ENCODE data around the gene TRAF2.
"Not testable (repeated sequence)": the region's sequence is repeated elsewhere in the genome, so short reads cannot be mapped to it uniquely, and the experiment has no call there.

Gene TRAF2

DNA sequence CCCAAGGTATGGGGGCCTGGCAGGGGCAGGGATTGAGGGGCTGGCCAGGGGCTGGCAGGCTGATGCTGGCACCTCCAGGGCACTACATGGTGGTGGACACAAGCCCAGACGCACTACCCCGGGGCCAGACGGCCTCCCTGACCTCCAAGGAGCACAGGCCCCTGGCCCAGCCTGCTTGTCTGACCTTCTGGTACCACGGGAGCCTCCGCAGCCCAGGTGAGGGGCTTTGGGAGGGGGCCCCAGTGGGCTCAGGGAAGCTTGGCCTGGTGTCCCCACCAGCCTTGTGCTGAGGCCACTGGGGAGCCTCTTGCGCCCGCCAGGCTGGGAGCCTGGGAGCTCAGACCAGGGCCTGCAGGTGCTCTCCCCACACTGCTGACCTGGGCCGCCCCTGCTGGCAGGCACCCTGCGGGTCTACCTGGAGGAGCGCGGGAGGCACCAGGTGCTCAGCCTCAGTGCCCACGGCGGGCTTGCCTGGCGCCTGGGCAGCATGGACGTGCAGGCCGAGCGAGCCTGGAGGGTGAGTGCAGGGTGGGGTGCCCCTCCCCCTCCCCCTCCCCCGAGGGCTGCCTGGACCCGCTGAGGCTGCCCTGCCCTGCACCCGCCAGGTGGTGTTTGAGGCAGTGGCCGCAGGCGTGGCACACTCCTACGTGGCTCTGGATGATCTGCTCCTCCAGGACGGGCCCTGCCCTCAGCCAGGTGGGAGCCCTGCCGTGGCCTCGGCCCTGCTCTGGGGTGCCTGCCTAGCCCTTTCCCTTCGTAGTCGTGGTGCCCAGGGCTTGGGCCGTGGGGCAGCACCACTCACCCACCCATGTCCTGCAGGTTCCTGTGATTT lies 28.5 kb upstream of the TRAF2 start:
- DNase-seq = peak in 2 of 3 experiments; percentile 88 to 91

DNA sequence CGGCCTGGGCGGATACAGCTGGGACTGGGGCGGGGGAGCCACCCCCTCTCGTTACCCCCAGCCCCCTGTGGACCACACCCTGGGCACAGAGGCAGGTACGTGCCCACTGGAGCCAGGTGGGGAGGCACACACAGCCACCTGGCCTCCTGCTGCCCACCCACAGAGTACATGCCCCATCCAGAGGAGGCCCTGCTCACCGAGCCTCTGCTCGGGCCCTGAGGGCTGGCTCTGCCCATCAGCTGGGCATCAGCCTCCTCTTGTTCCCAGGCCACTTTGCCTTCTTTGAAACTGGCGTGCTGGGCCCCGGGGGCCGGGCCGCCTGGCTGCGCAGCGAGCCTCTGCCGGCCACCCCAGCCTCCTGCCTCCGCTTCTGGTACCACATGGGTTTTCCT lies 27.9 kb upstream of the TRAF2 start:
- DNase-seq = peak in 2 of 3 experiments; percentile 58 to 69

DNA sequence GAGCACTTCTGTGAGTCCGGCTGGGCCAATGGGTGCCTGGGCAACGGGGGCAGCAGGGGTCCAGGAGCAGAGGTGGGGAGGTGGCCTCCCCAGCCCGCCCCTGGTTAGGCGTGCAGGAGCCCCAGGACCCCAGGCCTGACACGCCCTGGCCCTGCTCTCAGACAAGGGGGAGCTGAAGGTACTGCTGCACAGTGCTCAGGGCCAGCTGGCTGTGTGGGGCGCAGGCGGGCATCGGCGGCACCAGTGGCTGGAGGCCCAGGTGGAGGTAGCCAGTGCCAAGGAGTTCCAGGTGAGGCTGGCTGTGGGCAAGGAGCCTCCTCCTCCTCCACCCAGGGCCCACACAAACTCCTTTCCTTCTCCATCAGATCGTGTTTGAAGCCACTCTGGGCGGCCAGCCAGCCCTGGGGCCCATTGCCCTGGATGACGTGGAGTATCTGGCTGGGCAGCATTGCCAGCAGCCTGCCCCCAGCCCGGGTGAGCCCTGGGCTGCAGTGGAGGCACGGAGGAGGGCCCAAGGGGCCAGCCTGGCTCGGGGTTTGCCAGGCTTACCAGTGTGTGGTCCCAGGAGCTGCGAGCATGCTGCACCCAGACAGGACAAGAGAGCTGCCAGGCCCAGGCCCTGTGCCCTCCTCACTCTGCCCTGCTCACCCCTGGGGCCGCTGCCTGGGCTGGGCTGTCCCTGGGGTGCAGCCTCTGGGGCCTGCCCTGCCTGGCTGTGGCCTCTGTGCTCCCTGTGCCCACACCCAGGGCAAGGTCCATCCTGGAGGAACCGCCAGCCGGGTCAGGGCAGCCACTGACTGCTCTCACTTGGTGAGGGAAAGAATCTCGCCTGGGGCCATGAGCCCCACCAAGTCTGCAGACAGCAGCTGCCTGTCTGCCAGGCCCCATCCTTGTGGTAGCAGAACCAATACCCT lies 27.2 kb upstream of the TRAF2 start:
- no peak for DNase-seq

DNA sequence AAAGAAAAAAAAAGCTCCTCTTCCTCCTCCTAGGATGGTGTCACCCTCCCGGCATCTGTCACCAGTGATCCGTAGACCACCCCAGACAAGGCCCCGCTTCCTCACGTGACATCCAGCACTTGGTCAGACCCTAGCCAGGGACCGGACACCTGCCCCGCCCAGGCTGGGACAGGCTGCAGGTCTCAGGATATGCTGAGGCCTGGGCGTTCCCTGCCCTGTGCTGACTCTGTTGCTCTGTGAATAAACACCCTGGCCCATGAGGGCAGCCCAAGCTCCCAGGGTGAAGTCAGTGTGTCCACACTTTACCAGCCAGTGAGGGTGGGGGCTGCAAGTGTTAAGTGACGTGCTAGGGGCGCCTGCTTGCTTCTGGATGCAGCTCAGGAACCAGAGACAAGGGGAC lies 25.8 kb upstream of the TRAF2 start:
- DNase-seq = no peak

DNA sequence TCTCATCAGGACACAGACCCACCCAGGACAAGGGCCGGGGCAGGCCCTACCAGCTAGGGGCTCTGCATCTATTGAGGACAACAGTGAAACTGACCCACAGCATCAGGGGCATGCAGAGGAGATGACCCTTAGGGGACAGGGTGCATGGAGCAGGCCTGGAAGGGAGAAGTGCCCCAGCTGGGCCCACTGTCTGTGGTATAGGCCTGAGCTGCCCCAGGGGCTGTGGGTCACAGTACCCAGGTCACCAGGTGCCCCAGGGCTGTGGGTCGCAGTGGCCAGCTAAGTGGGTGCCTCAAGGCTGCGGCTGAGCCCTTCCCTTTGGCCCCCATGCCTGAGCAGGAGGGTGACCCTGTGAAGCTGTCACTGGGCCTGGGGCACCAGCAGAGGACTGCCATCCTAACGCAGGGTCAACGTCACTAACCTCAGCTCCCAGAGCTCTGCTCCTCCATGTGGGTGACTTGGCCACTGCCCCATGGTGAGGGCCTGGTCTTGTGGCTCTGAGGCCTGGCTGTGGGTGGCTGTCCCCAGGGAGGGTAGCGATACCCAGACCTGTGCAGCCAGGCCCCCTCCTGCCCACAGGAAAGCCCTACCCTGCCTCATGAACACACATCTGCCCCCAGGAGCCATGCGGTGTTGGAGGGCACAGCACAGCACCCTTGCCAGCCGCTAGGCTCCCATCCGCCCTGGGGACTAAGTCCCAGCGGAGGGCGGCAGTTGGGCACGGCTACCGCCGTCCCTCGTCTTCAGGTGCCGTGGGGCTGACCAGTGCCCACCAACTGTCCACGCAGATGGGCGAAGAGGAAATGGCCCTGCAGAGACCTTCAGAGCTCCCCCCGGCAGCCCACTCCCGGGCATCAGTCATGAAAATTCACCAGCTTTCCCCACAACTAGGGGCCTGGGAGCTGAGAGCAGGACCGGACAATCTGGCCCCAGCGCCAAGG lies 25.1 kb upstream of the TRAF2 start:
- DNase-seq = no peak

DNA sequence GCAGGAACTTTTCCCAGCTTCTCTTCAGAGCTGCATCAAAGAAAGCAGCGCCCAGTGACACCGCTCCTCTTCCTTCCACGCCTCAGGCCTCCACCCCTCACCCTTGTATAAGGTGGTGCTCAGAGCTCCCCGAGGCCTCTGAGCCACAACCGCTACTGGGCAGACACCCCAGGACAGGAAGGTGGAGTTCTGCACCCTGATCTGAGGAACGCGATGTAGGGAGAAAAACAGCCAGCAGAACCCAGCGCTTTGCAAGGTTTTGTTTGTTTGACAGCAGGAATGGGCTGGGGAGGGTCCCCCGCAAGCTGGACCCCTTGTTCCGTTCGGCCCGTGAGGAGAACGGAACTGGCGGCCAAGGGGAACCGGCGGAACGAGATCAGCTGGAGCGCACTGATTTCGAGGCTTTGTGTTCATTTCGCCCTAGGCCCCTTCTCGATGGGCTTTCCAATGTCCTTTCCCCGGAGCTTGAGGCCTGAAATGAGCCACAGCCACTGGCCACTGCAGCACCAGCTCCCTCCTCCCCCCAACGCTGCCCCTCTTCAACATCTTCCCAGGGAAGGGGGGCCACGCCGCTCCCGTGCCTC lies 24.4 kb upstream of the TRAF2 start:
- no peak for DNase-seq

DNA sequence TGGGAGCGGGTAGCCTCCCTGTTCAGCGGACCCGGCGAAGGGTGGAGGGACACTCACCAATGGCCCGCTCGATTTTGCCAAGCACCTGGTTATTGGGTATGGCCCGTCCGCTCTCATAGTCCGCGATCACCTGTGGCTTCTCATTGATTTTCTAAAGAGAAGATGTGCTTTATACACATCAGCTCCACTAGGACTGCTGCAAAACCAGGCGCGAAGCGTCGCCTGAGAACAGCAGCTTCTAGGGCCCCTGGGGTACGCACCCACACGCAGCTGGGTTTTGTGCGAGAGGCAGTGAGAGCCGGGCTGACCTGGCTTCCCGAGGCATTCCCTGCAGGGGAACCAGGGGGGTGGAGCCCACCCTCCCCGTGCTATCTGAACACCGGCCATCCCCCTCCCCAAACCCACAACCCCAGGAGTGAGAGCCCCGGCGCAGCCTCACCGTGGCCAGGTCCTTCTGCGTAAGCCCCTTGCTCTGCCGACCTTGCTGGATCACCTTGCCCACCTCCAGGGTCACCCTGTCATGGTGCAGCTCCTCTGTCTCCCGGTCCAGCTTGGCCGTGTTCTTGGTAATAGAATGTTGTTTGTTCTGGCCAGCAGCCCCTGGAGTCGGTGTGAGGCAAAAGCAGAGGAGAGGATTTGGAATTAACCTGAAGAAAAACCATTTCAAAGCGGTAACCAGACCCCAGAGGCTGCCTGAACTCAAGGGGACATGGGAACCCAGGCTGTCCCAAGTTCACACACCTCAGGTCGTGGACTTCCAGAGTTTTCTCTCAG lies 23.3 kb upstream of the TRAF2 start:
- no peak for DNase-seq

DNA sequence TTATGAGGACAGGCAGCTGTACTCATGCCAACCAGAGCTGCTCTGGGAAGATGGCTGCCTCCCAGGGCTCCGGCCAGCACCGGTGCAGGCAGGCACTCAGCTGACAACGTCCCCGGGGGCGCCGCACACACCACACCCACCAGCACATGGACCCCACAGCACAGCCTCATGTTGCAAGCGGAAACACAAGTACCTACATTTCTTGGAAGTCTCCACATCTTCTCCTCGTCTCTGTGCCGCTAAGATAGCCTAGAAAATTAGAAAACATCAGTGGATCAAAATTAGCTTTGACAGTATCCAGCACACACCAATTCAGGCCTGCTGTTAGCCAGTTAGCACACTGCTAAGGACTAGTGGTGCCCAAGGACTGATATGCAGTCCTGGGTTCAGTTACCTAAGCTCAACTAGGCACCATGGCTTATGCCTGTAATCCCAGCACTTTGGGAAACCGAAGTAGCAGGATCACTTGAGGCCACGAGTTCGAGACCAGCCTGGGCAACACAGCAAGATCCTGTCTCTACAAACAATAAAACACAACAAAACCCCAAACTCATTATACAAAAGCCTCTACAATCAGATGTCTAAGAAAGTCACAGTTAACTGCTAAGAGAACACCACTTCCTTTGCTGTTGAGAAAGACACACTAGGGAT lies 22.6 kb upstream of the TRAF2 start:
- no peak for DNase-seq

DNA sequence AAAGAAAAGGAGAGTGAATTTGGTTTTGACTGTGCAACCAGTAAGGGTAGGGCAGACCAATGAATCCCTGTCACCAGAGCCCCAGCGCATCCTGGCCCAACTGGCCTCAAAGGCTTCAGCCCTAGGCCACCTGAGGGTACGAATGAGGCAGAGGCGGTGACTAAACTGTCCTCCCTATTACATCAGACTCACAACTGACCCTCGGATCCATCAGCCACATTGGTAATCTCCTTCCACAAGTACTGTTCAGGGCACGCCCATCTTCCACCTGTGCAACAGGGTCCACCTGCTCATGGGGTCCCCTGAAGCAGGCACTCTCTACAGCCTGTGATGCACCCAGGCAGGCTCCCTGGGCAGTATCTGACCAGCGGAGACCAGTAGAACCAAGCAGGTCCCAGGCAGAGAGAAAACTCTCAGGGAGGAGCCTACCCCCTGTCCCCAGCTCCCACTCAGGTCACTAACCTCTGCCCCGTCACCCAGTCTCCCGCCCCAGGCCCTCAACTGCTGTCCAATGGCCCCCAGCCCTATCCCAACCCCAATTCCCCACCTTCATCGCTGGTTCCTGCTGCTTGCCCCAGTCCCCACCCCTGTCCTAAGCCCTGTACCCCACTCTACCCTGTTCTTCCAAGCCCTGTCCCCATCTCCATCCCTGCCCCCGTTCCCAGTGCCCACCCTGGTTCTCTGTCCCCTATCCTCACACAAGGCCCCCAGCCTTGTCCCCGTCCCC lies 21.1 kb upstream of the TRAF2 start:
- no peak for DNase-seq

DNA sequence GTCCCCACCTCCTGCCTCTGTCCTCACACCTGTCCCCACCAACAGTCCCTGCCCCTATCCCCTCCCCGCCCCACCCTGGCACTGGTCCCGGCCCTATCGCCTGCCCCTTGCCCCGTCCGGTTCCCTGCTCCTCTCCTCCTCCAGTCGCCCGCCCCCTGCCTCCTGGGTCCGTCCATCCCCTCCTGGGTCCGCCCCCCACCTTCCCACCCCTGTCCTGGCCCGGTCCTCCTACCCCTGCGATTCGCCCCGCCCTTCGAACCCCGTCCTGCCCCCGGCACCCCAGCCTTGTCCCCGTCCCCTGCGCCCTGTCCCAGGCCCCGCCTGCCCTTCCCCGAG lies 20.6 kb upstream of the TRAF2 start:
- DNase-seq = no peak

DNA sequence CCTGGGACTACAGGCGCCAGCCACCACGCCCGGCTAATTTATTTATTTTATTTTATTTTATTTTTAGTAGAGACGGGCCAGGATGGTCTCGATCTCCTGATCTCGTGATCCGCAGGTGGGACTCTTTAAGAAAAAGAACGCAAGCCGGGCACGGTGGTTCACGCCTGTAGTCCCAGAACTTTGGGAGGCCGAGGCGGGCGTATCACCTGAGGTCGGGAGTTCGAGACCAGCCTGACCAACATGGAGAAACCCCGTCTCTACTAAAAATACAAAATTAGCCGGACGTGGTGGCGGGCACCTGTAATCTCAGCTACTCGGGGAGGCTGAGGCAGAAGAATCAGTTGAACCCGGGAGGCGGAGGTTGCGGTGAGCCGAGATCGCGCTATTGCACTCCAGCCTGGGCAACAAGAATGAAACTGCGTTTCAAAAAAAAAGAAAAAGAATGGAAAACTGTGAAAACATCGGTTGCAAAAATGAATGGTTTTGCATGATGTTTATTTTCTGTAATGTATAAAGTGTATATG lies 19.4 kb upstream of the TRAF2 start:
- DNase-seq = not testable (repeated sequence)

DNA sequence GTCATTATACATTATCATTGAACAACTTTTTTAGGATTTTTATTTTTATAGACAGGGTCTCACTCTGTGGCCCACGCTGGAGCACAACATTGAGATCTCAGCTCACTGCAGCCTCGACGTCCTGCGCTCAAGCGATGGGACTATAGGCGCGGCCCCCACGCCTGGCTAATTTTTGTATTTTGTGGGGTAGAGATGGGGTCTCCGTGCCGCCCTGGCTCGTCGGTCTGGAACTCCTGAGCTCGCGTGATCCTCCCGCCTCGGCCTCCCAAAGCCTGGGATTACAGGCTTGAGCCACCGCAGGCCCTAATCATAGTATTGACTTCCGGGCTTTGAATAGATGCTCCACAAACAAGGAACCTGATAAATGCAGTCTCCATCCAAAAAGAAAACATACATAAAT lies 18.8 kb upstream of the TRAF2 start:
- DNase-seq = no peak

DNA sequence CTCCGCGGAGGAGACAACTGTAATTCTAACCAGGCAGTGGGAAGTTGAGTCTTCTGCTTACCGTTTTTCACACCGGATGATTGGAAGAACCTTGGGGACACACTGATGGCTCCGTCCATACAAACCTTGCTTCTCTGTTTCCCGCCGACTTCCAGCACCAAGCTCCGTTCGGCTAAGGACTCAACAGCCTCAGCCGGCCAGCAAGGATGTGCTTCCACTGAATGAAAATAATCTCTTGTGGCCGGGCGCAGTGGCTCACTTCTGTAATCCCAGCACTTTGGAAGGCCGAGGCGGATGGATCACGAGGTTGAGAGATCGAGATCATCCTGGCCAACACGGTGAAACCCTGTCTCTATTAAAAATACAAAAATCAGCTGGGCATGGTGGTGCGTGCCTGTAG lies 18.4 kb upstream of the TRAF2 start:
- DNase-seq = no peak

DNA sequence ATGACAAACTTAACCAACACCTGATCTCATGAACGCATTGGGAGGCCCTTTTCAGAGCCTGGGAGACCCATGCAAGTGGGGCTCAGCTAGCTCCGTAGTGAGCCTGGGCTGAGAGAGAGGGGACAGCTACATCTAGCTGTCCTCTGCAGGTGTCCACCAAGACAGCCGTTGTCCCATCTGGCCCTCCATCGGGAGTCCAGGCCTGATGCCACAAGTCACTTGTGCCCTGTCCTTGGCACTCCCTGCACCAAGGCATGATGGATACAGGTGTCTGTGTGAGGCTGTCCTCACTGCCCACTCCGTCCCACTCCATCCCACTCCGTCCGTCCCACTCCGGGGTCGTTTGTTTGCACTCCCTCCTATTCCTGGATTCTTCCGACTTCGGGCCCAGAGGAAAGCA lies 17.7 kb upstream of the TRAF2 start:
- no peak for DNase-seq

DNA sequence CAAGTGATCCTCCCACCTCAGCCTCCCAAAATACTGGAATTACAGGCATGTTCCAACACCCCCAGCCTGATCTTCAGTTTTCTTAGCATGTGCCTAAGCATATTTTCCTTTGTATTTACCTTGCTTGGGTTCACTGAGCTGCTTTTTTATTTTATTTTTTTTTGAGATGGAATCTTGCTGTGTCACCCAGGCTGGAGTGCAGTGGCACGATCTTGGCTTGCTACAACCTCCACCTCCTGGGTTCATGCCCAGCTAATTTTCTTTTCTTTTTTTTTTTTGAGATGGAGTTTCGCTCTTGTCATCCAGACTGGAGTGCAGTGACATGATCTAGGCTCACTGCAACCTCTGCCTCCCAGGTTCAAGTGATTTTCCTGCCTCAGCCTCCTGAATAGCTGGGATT lies 16.7 kb upstream of the TRAF2 start:
- DNase-seq = not testable (repeated sequence)

DNA sequence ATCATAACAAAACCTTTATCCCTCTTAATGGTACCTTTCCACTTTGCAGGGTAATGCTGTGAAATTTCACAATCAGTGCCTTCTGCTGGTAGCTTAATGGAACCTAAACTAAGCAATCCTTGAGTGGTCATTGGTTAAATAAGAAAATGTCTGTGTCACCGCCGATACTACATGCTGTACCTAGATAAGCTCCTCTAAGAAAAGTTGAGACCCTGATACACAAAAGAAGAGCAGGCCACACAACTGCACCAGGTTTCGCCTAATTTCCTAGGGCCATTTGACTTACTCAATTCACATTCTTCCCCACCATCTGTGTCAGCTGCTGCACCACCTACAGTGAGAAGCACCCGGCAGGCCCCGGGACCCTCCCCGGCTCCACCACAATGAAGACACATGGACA lies 11.2 kb upstream of the TRAF2 start:
- no peak for DNase-seq

DNA sequence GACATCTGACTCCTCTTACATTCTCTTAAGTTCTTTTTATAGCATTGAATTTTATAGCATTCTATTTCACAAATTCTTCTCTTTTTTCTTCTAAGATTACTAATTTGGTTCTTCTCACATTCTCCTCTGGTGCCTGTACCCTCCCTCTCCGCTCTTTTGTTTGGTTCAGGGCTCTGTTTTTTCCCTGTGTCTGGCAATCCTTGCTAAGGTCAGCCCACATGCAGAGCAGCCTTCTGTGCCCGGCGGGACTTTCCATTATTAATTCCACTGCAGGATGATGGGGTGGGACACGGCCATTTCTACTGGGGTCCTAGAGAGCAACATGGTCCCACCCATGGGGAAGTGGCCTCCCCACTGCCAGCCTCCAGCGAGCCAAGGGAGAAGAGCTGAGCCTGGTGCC lies 9.8 kb upstream of the TRAF2 start:
- no peak for DNase-seq

DNA sequence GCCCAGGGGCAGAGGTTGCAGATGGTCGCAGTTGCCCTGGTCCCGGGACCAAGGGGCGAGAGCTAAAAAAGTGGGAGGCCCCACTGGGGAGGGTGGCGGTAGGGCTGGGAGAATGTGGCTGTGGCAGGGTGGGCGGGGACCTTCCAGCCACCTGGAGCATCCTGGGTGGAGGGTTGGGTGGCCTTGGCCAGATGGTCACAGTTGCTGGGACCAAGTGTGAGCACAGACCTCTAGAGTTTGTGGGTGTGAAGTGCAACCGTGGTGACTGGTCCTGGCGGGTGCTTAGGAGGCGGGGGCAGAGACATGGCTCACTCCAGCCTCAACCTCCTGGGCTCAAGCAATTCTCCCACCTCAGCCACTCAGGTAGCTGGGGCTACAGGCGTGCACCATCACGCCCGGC lies 5.7 kb upstream of the TRAF2 start:
- DNase-seq = no peak

DNA sequence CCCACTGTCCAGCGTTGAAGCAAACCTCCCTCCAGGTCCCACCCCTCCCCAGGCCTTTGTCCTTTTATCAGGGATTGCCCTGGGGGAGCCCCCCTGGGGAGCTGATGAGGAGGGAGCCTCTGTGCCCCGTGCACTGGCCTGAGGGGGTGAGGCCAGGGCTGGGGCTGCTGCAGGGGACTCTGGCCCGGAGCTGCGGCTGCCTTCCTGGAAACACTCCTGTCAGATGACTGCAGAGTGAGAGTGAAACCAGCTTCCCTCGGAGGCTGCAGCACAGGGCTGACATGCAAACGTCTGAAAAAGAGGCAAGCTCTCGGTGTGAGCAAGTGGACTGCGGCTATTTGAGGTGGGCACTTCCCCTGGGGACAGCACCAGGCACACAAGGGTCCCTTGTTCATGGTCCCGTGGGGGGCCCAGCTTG lies 4.6 kb upstream of the TRAF2 start:
- DNase-seq = peak in 2 of 3 experiments; percentile 30 to 62
